Dendritic cell treated with granulocyte-macrophage colony-stimulating factor and Interleukin-4, amounts not matched to agents 40 ng/mL and 50 ng/mL, for 4 days (primary cell): Measurements from ENCODE around the gene ASB17.
"Not testable (repeated sequence)": the region's sequence is repeated elsewhere in the genome, so short reads cannot be mapped to it uniquely, and the experiment has no call there.

ENCODE experiments used
- H3K27ac Mint-ChIP-seq: one replicate; pipeline ENCODE4 v1.8.0; 2022; ENCODE audit warnings: mild to moderate bottlenecking, mixed read lengths
- H3K27me3 Mint-ChIP-seq: one replicate; pipeline ENCODE4 v1.8.0; 2022; ENCODE audit warnings: mild to moderate bottlenecking, mixed read lengths
- H3K36me3 Mint-ChIP-seq: one replicate; pipeline ENCODE4 v1.8.0; 2022; ENCODE audit warnings: low read depth, mixed read lengths
- H3K4me1 Mint-ChIP-seq: one replicate; pipeline ENCODE4 v1.8.0; 2022; ENCODE audit warnings: low read depth, mixed read lengths
- H3K4me3 Mint-ChIP-seq: one replicate; pipeline ENCODE4 v1.8.0; 2022; ENCODE audit warnings: mild to moderate bottlenecking, moderate library complexity, mixed read lengths
- H3K9me3 Mint-ChIP-seq: one replicate; pipeline ENCODE4 v1.8.0; 2022; ENCODE audit warnings: mixed read lengths
- intact Hi-C: fragments of 100-400 bp; cut with micrococcal nuclease; formaldehyde crosslinking; loops from one replicate; pipeline ENCODE4 v1.15.0; 2022

Gene ASB17

GRCh38 chr1:75932304-75932703 is at the start of gene ASB17:
Gene ASB17, minus strand, starts transcription at chr1:75932404. Its CDS starts 113 bp downstream, at chr1:75932291.
- Mint-ChIP-seq H3K27me3 (no peaks in the 10 kb centered on the region), H3K4me1 (no peaks in the 10 kb centered on the region), H3K9me3 (no peaks in the 10 kb centered on the region), H3K36me3 (no peaks in the 10 kb centered on the region), H3K4me3 (no peak within 1 kb of the TSS), H3K27ac (no peak within 1 kb of the TSS)
- intact Hi-C loops: no loop called here

DNA sequence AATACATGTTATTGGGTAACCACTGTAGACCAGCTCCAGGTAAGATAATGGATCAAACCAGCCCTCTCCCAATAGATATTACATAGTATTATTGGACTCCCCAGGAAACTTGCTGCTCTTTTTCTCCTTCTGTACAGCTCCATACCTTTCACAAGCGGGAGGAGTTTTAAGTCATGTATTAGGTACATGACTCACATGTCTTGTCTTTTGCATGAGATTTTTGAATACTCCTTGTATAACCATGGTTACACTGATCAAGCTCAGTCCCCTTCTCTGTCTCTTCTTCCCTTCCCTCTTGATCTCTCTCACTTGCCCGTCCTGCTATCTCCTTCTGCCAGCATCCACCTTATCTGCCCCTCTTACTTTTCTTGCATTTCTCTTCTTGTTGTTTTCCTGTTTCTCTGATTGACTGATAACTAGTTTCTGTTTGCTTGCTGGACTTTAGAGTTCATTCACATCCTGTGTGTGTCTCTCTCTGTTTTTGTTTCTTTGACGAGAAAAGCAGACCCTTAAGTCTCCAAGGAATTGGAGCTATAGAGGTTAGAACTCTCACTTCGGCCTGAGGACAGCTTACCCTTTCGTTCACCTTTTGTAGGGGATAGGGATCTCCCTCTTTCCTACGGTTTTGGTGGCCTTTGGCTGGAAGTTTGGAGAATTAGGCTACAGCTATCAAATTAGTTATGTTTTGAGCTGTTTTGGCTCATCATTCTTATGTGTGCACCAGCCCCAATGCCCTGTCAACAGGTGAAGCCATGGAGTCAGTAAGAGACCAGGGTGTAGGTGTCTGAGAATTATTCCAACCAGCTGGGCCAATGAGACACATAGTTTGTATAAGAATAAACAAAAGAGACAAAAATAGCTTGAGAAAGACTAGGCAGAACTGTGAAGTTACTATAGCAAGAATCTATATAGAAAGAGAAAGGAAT is 49.0 kb upstream of the ASB17 start:
- H3K27me3 Mint-ChIP-seq: no peaks in the 10 kb centered on the region
- no peaks in the 10 kb centered on the region for H3K36me3 Mint-ChIP-seq
- no peak overlapping the region for H3K27ac Mint-ChIP-seq
- intact Hi-C loops: no loop called here
- H3K4me3 Mint-ChIP-seq: no peak overlapping the region
- H3K9me3 Mint-ChIP-seq: peaks cover 10% of the 10 kb centered on the region
- H3K4me1 Mint-ChIP-seq: no peaks in the 10 kb centered on the region

- intact Hi-C loops: no loop called here
- Mint-ChIP-seq H3K27me3 (no peaks in the 10 kb centered on the region), H3K4me1 (no peaks in the 10 kb centered on the region), H3K4me3 (no peak overlapping the region), H3K27ac (no peak overlapping the region), H3K9me3 (no peaks in the 10 kb centered on the region), H3K36me3 (no peaks in the 10 kb centered on the region)
These were observed 38.4 kb upstream of the ASB17 start for GRCh38 chr1:75970631-75971030.

DNA sequence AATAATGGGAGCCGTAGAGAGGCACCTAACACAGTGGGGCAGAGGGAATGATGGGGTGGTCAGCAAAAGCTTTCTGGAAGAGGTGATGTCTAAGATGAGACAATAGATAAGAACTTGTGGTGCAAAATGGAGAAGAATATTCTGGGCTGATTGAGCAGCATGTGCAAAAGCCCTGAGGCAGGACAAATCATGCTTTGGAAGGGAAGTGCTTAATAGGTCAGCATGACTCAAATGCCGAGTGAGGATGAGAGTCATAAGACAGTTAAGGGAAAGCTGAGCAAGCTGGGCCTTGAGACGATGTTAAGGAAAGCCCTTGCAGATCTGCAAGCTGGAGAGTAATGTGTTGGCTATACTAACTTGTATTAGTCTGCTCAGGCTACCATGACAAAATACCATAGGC is 37.3 kb upstream of the ASB17 start:
- Mint-ChIP-seq H3K4me1 (no peaks in the 10 kb centered on the region), H3K27me3 (no peaks in the 10 kb centered on the region), H3K36me3 (no peaks in the 10 kb centered on the region), H3K27ac (no peak overlapping the region), H3K4me3 (no peak overlapping the region), H3K9me3 (no peaks in the 10 kb centered on the region)
- intact Hi-C loops: no loop called here

- Mint-ChIP-seq H3K27me3 (no peaks in the 10 kb centered on the region), H3K36me3 (no peaks in the 10 kb centered on the region), H3K4me1 (no peaks in the 10 kb centered on the region), H3K9me3 (no peaks in the 10 kb centered on the region), H3K4me3 (no peak overlapping the region), H3K27ac (no peak overlapping the region)
- intact Hi-C loops: no loop called here
These were observed 35.5 kb upstream of the ASB17 start for GRCh38 chr1:75967719-75968118.

- intact Hi-C loops: no loop called here
- Mint-ChIP-seq H3K27ac (no peak overlapping the region), H3K27me3 (no peaks in the 10 kb centered on the region), H3K4me1 (no peaks in the 10 kb centered on the region), H3K4me3 (no peak overlapping the region), H3K9me3 (no peaks in the 10 kb centered on the region), H3K36me3 (no peaks in the 10 kb centered on the region)
These were observed 32.7 kb upstream of the ASB17 start for GRCh38 chr1:75964760-75965408.

- H3K36me3 Mint-ChIP-seq, intact Hi-C loops: not testable (repeated sequence)
These were observed 32.0 kb upstream of the ASB17 start for GRCh38 chr1:75964110-75964759.

GRCh38 chr1:75954586-75954985 is 22.4 kb upstream of the ASB17 start:
- Mint-ChIP-seq H3K27me3 (no peaks in the 10 kb centered on the region), H3K36me3 (no peaks in the 10 kb centered on the region), H3K9me3 (no peaks in the 10 kb centered on the region), H3K27ac (no peak overlapping the region), H3K4me3 (no peak overlapping the region), H3K4me1 (no peaks in the 10 kb centered on the region)
- intact Hi-C loops: no loop called here

More at GRCh38 chr1:75964110-75964759, 32.0 kb upstream of the ASB17 start:
- not testable (repeated sequence) for H3K27me3 Mint-ChIP-seq, H3K27ac Mint-ChIP-seq, H3K9me3 Mint-ChIP-seq, H3K4me3 Mint-ChIP-seq, H3K4me1 Mint-ChIP-seq

- H3K27me3 Mint-ChIP-seq: no peaks in the 10 kb centered on the region
- intact Hi-C loops: no loop called here
- H3K4me3 Mint-ChIP-seq: no peak overlapping the region
- no peaks in the 10 kb centered on the region for H3K4me1 Mint-ChIP-seq
- no peaks in the 10 kb centered on the region for H3K36me3 Mint-ChIP-seq
- H3K27ac Mint-ChIP-seq: no peak overlapping the region
- H3K9me3 Mint-ChIP-seq: no peaks in the 10 kb centered on the region
These were observed 21.3 kb upstream of the ASB17 start for GRCh38 chr1:75953461-75953860.

DNA sequence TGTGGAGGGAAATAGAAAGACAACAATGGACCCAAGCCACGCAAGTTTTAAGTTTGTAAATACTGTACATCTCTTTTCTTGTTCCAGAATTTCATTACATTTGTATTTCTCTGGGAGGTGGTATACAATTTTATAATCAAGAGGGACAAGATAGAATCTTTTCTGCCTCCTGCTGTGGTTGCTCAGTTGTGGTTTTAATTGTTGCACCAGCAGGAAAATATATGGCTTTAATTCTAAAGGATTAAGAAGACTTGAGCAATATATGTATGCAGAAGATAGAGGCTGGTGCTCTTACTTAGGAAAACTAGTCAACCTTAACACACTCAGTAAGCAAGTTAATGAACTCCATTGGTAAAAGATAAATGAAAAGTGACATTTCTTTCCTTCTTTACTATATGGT is 19.8 kb upstream of the ASB17 start:
- Mint-ChIP-seq H3K4me1 (no peaks in the 10 kb centered on the region), H3K9me3 (no peaks in the 10 kb centered on the region), H3K36me3 (no peaks in the 10 kb centered on the region), H3K27me3 (no peaks in the 10 kb centered on the region), H3K27ac (no peak overlapping the region), H3K4me3 (no peak overlapping the region)
- intact Hi-C loops: no loop called here

- intact Hi-C loops: no loop called here
- H3K27ac Mint-ChIP-seq: no peak overlapping the region
- peaks cover 7% of the 10 kb centered on the region for H3K9me3 Mint-ChIP-seq
- H3K27me3 Mint-ChIP-seq: no peaks in the 10 kb centered on the region
- H3K4me3 Mint-ChIP-seq: no peak overlapping the region
- no peaks in the 10 kb centered on the region for H3K36me3 Mint-ChIP-seq
- H3K4me1 Mint-ChIP-seq: no peaks in the 10 kb centered on the region
These were observed 18.0 kb upstream of the ASB17 start for GRCh38 chr1:75950176-75950575.

DNA sequence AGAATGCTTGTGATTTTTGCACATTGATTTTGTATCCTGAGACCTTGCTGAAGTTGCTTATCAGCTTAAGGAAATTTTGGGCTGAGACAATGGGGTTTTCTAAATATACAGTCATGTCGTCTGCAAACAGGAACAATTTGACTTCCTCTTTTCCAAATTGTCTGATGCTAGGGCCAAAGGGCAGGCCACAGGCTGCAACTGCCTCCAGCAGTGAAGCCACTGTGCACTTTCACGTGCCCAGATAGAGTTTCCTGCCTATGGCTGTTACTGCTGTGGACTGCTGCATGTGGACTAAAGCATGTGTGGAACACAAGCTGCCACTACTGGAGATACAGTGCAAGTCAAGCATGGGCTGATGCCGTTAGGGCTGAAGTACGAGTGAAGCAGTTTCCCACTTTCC is 10.8 kb upstream of the ASB17 start:
- H3K4me3 Mint-ChIP-seq, H3K4me1 Mint-ChIP-seq, H3K27ac Mint-ChIP-seq, H3K36me3 Mint-ChIP-seq, H3K27me3 Mint-ChIP-seq, intact Hi-C loops: not testable (repeated sequence)
- H3K9me3 Mint-ChIP-seq: peaks cover 12% of the 10 kb centered on the region

- no peaks in the 10 kb centered on the region for H3K27me3 Mint-ChIP-seq
These were observed 4.8 kb upstream of the ASB17 start for GRCh38 chr1:75937034-75937433.

DNA sequence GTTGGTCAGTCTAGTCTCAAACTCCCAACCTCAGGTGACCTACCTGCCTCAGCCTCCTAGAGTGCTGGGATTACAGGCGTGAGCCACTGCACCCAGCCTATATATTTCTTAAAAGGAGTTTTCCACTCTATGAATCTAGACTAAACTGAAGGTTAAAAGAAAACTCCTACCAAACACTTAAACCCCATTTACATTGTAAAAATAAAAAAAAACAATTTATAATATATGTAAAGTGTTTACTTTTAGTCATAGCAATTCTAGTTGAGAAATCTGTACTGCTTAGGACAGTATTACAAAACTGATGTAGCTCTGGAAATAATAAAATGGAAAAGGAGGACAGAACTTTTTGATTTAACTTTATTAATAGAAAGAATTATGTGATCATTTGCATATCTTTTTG is 9.5 kb downstream of the ASB17 start:
- H3K4me1 Mint-ChIP-seq: no peaks in the 10 kb centered on the region
- intact Hi-C loops: no loop called here
- H3K36me3 Mint-ChIP-seq: no peaks in the 10 kb centered on the region
- H3K27ac Mint-ChIP-seq: no peak overlapping the region
- H3K4me3 Mint-ChIP-seq: no peak overlapping the region
- no peaks in the 10 kb centered on the region for H3K27me3 Mint-ChIP-seq
- no peaks in the 10 kb centered on the region for H3K9me3 Mint-ChIP-seq

More at GRCh38 chr1:75937034-75937433, 4.8 kb upstream of the ASB17 start:
- no peak overlapping the region for H3K27ac Mint-ChIP-seq
- intact Hi-C loops: no loop called here
- H3K4me3 Mint-ChIP-seq: no peak overlapping the region
- H3K4me1 Mint-ChIP-seq: no peaks in the 10 kb centered on the region
- H3K36me3 Mint-ChIP-seq: no peaks in the 10 kb centered on the region
- H3K9me3 Mint-ChIP-seq: no peaks in the 10 kb centered on the region
